OCI-M2 (cell line): ENCODE measurements around the gene MLLT10.
"Not testable (repeated sequence)": the region's sequence is repeated elsewhere in the genome, so short reads cannot be mapped to it uniquely, and the experiment has no call there.

Source experiments
- DNase-seq: peaks from one replicate; lab custom pipeline; 2025; ENCODE audit not compliant: unreplicated experiment; lab: John Stamatoyannopoulos, UW

The MLLT10 gene

GRCh38 chr10:21628645-21629044, 94.6 kb downstream of the MLLT10 start:
- not testable (repeated sequence) for DNase-seq

GRCh38 chr10:21634599-21635365, 100.8 kb downstream of the MLLT10 start:
- no peak for DNase-seq

- DNase-seq = no peak
These were observed 103.8 kb downstream of the MLLT10 start for GRCh38 chr10:21637795-21638194.

- DNase-seq = no peak
These were observed 104.6 kb downstream of the MLLT10 start for GRCh38 chr10:21638681-21639080.

- no peak for DNase-seq
These were observed 114.0 kb downstream of the MLLT10 start for GRCh38 chr10:21648040-21648439.

GRCh38 chr10:21649454-21649872, 115.4 kb downstream of the MLLT10 start:
- DNase-seq = no peak

- no peak for DNase-seq
These were observed 116.3 kb downstream of the MLLT10 start for GRCh38 chr10:21650353-21650752.

GRCh38 chr10:21655236-21655635, 121.2 kb downstream of the MLLT10 start:
- no peak for DNase-seq

- no peak for DNase-seq
These were observed 121.7 kb downstream of the MLLT10 start for GRCh38 chr10:21655687-21656086.

- DNase-seq = no peak
These were observed 127.1 kb downstream of the MLLT10 start for GRCh38 chr10:21661087-21661486.

GRCh38 chr10:21661935-21662334, 127.9 kb downstream of the MLLT10 start:
- no peak for DNase-seq

- DNase-seq = no peak
These were observed 128.6 kb downstream of the MLLT10 start for GRCh38 chr10:21662635-21663034.

- no peak for DNase-seq
These were observed 134.8 kb downstream of the MLLT10 start for GRCh38 chr10:21668831-21669230.

GRCh38 chr10:21670391-21670790, 136.4 kb downstream of the MLLT10 start:
- DNase-seq = no peak

GRCh38 chr10:21673668-21674067, 139.6 kb downstream of the MLLT10 start:
- no peak for DNase-seq

- no peak for DNase-seq
These were observed 141.2 kb downstream of the MLLT10 start for GRCh38 chr10:21675157-21675796.

- DNase-seq = no peak
These were observed 143.5 kb downstream of the MLLT10 start for GRCh38 chr10:21677551-21677950.

GRCh38 chr10:21681156-21681555, 147.1 kb downstream of the MLLT10 start:
- DNase-seq = no peak

GRCh38 chr10:21687266-21688008, 153.4 kb downstream of the MLLT10 start:
- no peak for DNase-seq

GRCh38 chr10:21688009-21688332, 153.9 kb downstream of the MLLT10 start:
- DNase-seq = no peak

GRCh38 chr10:21688870-21689269, 154.8 kb downstream of the MLLT10 start:
- DNase-seq = no peak

GRCh38 chr10:21689881-21690280, 155.8 kb downstream of the MLLT10 start:
- DNase-seq = no peak
